PC-3 (cell line): ENCODE results near the gene KCNC4. TPM values are rescaled to one million over a fixed set of nuclear protein-coding genes. Genes with fewer than 3 reads are reported as not detected.

Source experiments
- ATAC-seq: fragments of 200-7000 bp; cut with Tn5 transposase; 2 replicates; pipeline ENCODE4 v1.9.1; 2020; ENCODE audit warnings: mild to moderate bottlenecking, moderate library complexity
- BruUV-seq: library from RNA; stranded (reverse); fragments of 400-500 nt; replicated peaks from 2 replicates; lab custom pipeline; 2021; lab: Mats Ljungman, UMichigan
- CTCF ChIA-PET: fragments of 300-600 bp; sonication (Branson Sonifier 250); formaldehyde crosslinking; loops from one replicate; lab custom pipeline; 2022; ENCODE audit warnings: antibody characterized with exemption; lab: Charles Lee
- POLR2A ChIA-PET: fragments of 300-600 bp; sonication (Branson Sonifier 250); formaldehyde crosslinking; loops from one replicate; lab custom pipeline; 2022; ENCODE audit warnings: antibody characterized with exemption; ENCODE audit not compliant: unreplicated experiment; lab: Charles Lee
- DNase-seq: peaks from one replicate; pipeline ENCODE4 v3.0.0-alpha.2; 2015
- H2AFZ ChIP-seq: fragments of 300-600 bp; sonication (generic); 2 replicates; pipeline ENCODE4 v1.6.0; 2016; ENCODE audit warnings: antibody characterized with exemption, low read length
- H3F3A ChIP-seq: fragments of 300-600 bp; sonication (generic); one replicate; pipeline ENCODE4 v1.6.0; 2017; ENCODE audit warnings: antibody characterized with exemption, low read length, control low read depth, mild to moderate bottlenecking; ENCODE audit not compliant: unreplicated experiment
- H3K27ac ChIP-seq: fragments of 300-600 bp; sonication (generic); 2 replicates; pipeline ENCODE4 v1.5.1; 2016; ENCODE audit warnings: mild to moderate bottlenecking, low read length
- H3K27me3 ChIP-seq: fragments of 300-600 bp; sonication (generic); 2 replicates; pipeline ENCODE4 v1.6.1; 2016; ENCODE audit warnings: low read length, mixed read lengths
- H3K36me3 ChIP-seq: fragments of 300-600 bp; sonication (generic); 2 replicates; pipeline ENCODE4 v1.6.1; 2016; ENCODE audit warnings: low read depth, mixed run types, low read length, mixed read lengths
- H3K4me1 ChIP-seq: fragments of 300-600 bp; sonication (generic); 2 replicates; pipeline ENCODE4 v1.5.1; 2016; ENCODE audit warnings: low read length; ENCODE audit not compliant: insufficient read depth
- H3K4me2 ChIP-seq: fragments of 300-600 bp; sonication (generic); 2 replicates; pipeline ENCODE4 v1.6.0; 2016; ENCODE audit warnings: low read length
- H3K4me3 ChIP-seq: fragments of 300-600 bp; sonication (generic); 2 replicates; pipeline ENCODE4 v1.5.1; 2016; ENCODE audit warnings: mild to moderate bottlenecking, low read length, mixed read lengths
- H3K79me2 ChIP-seq: fragments of 300-600 bp; sonication (generic); 2 replicates; pipeline ENCODE4 v1.6.1; 2017; ENCODE audit warnings: low read length, mixed read lengths
- H3K9ac ChIP-seq: fragments of 300-600 bp; sonication (generic); 2 replicates; pipeline ENCODE4 v1.6.0; 2016; ENCODE audit warnings: mild to moderate bottlenecking, low read length
- H3K9me2 ChIP-seq: fragments of 300-600 bp; sonication (generic); replicated peaks from 2 replicates; pipeline ENCODE4 v1.6.1; 2016; ENCODE audit warnings: mixed run types, low read length, mixed read lengths
- H3K9me3 ChIP-seq: fragments of 300-600 bp; sonication (generic); 2 replicates; pipeline ENCODE4 v1.6.1; 2016; ENCODE audit warnings: low read length, mixed read lengths
- H4K20me1 ChIP-seq: fragments of 300-600 bp; sonication (generic); 2 replicates; pipeline ENCODE4 v1.6.1; 2016; ENCODE audit warnings: low read length, mixed read lengths
- CTCF ChIP-seq: fragments of 300-600 bp; sonication (generic); conservative IDR thresholded peaks from 2 replicates; pipeline ENCODE4 v1.5.1; 2017; ENCODE audit warnings: antibody characterized with exemption, low read depth, mild to moderate bottlenecking, low read length
- EZH2 ChIP-seq: fragments of 300-600 bp; sonication (generic); IDR thresholded peaks from one replicate; pipeline ENCODE4 v1.6.1; 2017; ENCODE audit warnings: antibody characterized with exemption, mild to moderate bottlenecking, low read length; ENCODE audit not compliant: unreplicated experiment
- EZH2phosphoT487 ChIP-seq: fragments of 300-600 bp; sonication (generic); IDR thresholded peaks from 2 replicates; pipeline ENCODE4 v1.6.1; 2018; ENCODE audit warnings: mild to moderate bottlenecking, antibody characterized with exemption, low read length, borderline replicate concordance
- intact Hi-C: fragments of 100-400 bp; cut with micrococcal nuclease; formaldehyde crosslinking; loops from 2 replicates; pipeline ENCODE4 v1.9.0; 2023
- total RNA-seq: library from RNA; depleted of rRNA; stranded (reverse); fragments of >200 nt; gene quantifications from 2 replicates; pipeline ENCODE4 v1.2.3, GENCODE V29; 2014

KCNC4 gene
- total RNA-seq, 1 experiment from 2014 or later = 1.6 TPM

GRCh38 chr1:110198746-110199145 lies 11.4 kb upstream of the KCNC4 start:
- Histone ChIP-seq H2AFZ (no peak overlapping the region), H3K27ac (no peak overlapping the region), H3K9me3 (no peaks in the 10 kb centered on the region), H3K4me1 (peaks cover 6% of the 10 kb centered on the region), H3K4me2 (no peak overlapping the region), H3K9me2 (no peaks in the 10 kb centered on the region), H3F3A (peaks cover 2% of the 10 kb centered on the region), H3K27me3 (no peaks in the 10 kb centered on the region), H3K36me3 (no peaks in the 10 kb centered on the region), H3K79me2 (no peaks in the 10 kb centered on the region), H3K4me3 (no peak overlapping the region), H3K9ac (no peak overlapping the region), H4K20me1 (no peaks in the 10 kb centered on the region)
- ATAC-seq (no peak), DNase-seq (no peak)
- CTCF ChIA-PET = no interaction called here
- POLR2A ChIA-PET = no interaction called here
- TF ChIP-seq CTCF (no peak), EZH2phosphoT487 (no peak), EZH2 (no peak)
- intact Hi-C loops = no loop called here
- no TSS peak for BruUV-seq

GRCh38 chr1:110200190-110200589 lies 9.9 kb upstream of the KCNC4 start:
- no peak overlapping the region for H3K4me3 ChIP-seq
- no peak for TF ChIP-seq CTCF
- no peak for TF ChIP-seq EZH2
- TF ChIP-seq EZH2phosphoT487 = no peak
- H3K27ac ChIP-seq = no peak overlapping the region
- intact Hi-C loops = loop anchor here (5.0 kb wide), 2 partner anchors 212 to 417 kb away; no protein-coding TSS in a partner anchor
- POLR2A ChIA-PET = no interaction called here
- no peaks in the 10 kb centered on the region for H3K9me3 ChIP-seq
- ATAC-seq = no peak
- H3K36me3 ChIP-seq = no peaks in the 10 kb centered on the region
- H2AFZ ChIP-seq = no peak overlapping the region
- H3K79me2 ChIP-seq = no peaks in the 10 kb centered on the region
- CTCF ChIA-PET = no interaction called here
- no peak overlapping the region for H3K4me2 ChIP-seq
- peaks cover 4% of the 10 kb centered on the region for H3F3A ChIP-seq
- no peaks in the 10 kb centered on the region for H3K27me3 ChIP-seq
- H3K4me1 ChIP-seq = peaks cover 10% of the 10 kb centered on the region
- BruUV-seq = no TSS peak
- no peak for DNase-seq
- H4K20me1 ChIP-seq = no peaks in the 10 kb centered on the region
- H3K9me2 ChIP-seq = no peaks in the 10 kb centered on the region
- H3K9ac ChIP-seq = no peak overlapping the region

GRCh38 chr1:110200666-110201065 lies 9.4 kb upstream of the KCNC4 start:
- no TSS peak for BruUV-seq
- POLR2A ChIA-PET = no interaction called here
- H3K9me2 ChIP-seq = no peaks in the 10 kb centered on the region

More at GRCh38 chr1:110200666-110201065, 9.4 kb upstream of the KCNC4 start:
- DNase-seq (no peak), ATAC-seq (no peak)
- Histone ChIP-seq H3K9ac (no peak overlapping the region), H3K79me2 (no peaks in the 10 kb centered on the region), H3K4me1 (peaks cover 10% of the 10 kb centered on the region), H2AFZ (no peak overlapping the region), H3K27me3 (no peaks in the 10 kb centered on the region), H4K20me1 (no peaks in the 10 kb centered on the region), H3K9me3 (no peaks in the 10 kb centered on the region), H3K27ac (no peak overlapping the region), H3K36me3 (no peaks in the 10 kb centered on the region), H3K4me3 (no peak overlapping the region), H3K4me2 (no peak overlapping the region), H3F3A (peaks cover 4% of the 10 kb centered on the region)
- intact Hi-C loops = loop anchor here (5.0 kb wide), 2 partner anchors 212 to 417 kb away; no protein-coding TSS in a partner anchor
- TF ChIP-seq EZH2phosphoT487 = no peak
- TF ChIP-seq EZH2 = no peak
- no peak for TF ChIP-seq CTCF
- CTCF ChIA-PET = no interaction called here
